Astrocyte (in vitro differentiated cells and primary cell): ENCODE measurements around the gene ATP6V0D1. TPM values are rescaled to one million over a fixed set of nuclear protein-coding genes. Genes with fewer than 3 reads are reported as not detected.

Source experiments
- DNase-seq: peaks from one replicate; pipeline ENCODE4 v3.0.0-alpha.2; 2010; ENCODE audit warnings: low read depth
- FAIRE-seq: peaks from 2 replicates; lab custom pipeline; 2011; peaks lifted over from hg19 to GRCh38; lab: Jason Lieb, UNC
- H2AFZ ChIP-seq: 2 replicates; pipeline ENCODE4 v1.6.0; 2012; ENCODE audit warnings: low read depth, low read length, inconsistent platforms
- H3K27ac ChIP-seq: 2 replicates; pipeline ENCODE4 v1.5.1; 2011; ENCODE audit warnings: low read depth, low read length, inconsistent platforms
- H3K27me3 ChIP-seq: 2 replicates; pipeline ENCODE4 v1.6.0; 2011; ENCODE audit warnings: low read length, inconsistent platforms; ENCODE audit not compliant: insufficient read depth
- H3K36me3 ChIP-seq: 2 replicates; pipeline ENCODE4 v1.5.1; 2011; ENCODE audit warnings: low read length, inconsistent platforms; ENCODE audit not compliant: insufficient read depth
- H3K4me1 ChIP-seq: 2 replicates; pipeline ENCODE4 v1.5.1; 2011; ENCODE audit warnings: low read length, inconsistent platforms; ENCODE audit not compliant: insufficient read depth
- H3K4me2 ChIP-seq: 2 replicates; pipeline ENCODE4 v1.6.0; 2012; ENCODE audit warnings: low read length, inconsistent platforms
- H3K4me3 ChIP-seq: 2 replicates; pipeline ENCODE4 v1.5.1; 2011; ENCODE audit warnings: low read depth, mild to moderate bottlenecking, low read length, inconsistent platforms; ENCODE audit not compliant: insufficient read depth
- H3K79me2 ChIP-seq: 2 replicates; pipeline ENCODE4 v1.6.0; 2012; ENCODE audit warnings: mild to moderate bottlenecking, low read length, inconsistent platforms; ENCODE audit not compliant: insufficient read depth
- H3K9ac ChIP-seq: 2 replicates; pipeline ENCODE4 v1.6.0; 2012; ENCODE audit warnings: mild to moderate bottlenecking, low read length, inconsistent platforms
- H3K9me3 ChIP-seq: 2 replicates; pipeline ENCODE4 v1.5.1; 2012; ENCODE audit warnings: low read depth, mild to moderate bottlenecking, low read length, inconsistent platforms; ENCODE audit not compliant: insufficient read depth
- H4K20me1 ChIP-seq: 2 replicates; pipeline ENCODE4 v1.6.0; 2012; ENCODE audit warnings: low read length, inconsistent platforms; ENCODE audit not compliant: insufficient read depth
- H3K27ac Mint-ChIP-seq: one replicate; pipeline ENCODE4 v1.8.0; 2021; ENCODE audit warnings: mild to moderate bottlenecking, mixed read lengths; ENCODE audit not compliant: unreplicated experiment
- H3K27me3 Mint-ChIP-seq: one replicate; pipeline ENCODE4 v1.8.0; 2021; ENCODE audit warnings: low read depth, mixed read lengths; ENCODE audit not compliant: unreplicated experiment
- H3K36me3 Mint-ChIP-seq: one replicate; pipeline ENCODE4 v1.8.0; 2021; ENCODE audit warnings: low read depth, mixed read lengths; ENCODE audit not compliant: unreplicated experiment
- H3K4me1 Mint-ChIP-seq: one replicate; pipeline ENCODE4 v1.8.0; 2021; ENCODE audit warnings: low read depth, mixed read lengths; ENCODE audit not compliant: unreplicated experiment
- H3K4me3 Mint-ChIP-seq: one replicate; pipeline ENCODE4 v1.8.0; 2021; ENCODE audit warnings: mild to moderate bottlenecking, moderate library complexity, mixed read lengths; ENCODE audit not compliant: unreplicated experiment
- H3K9me3 Mint-ChIP-seq: one replicate; pipeline ENCODE4 v1.8.0; 2021; ENCODE audit warnings: mild to moderate bottlenecking, mixed read lengths; ENCODE audit not compliant: unreplicated experiment
- CTCF ChIP-seq: IDR thresholded peaks from 2 replicates; pipeline ENCODE4 v1.5.1; 2011; ENCODE audit warnings: low read depth, mild to moderate bottlenecking, inconsistent platforms, low read length, moderate library complexity; ENCODE audit not compliant: insufficient read depth
- EZH2 ChIP-seq: IDR thresholded peaks from 2 replicates; pipeline ENCODE4 v1.6.1; 2012; ENCODE audit warnings: mild to moderate bottlenecking, low read length, inconsistent platforms; ENCODE audit not compliant: insufficient read depth
- total RNA-seq: library from RNA; stranded (reverse); gene quantifications from 2 replicates; pipeline ENCODE4 v1.2.1, GENCODE V29; 2021

ATP6V0D1 gene
- total RNA-seq, 1 donor from 2014 or later: 114 TPM

- Histone ChIP-seq H3K27ac (no peak overlapping the region), H2AFZ (no peak overlapping the region), H3K9me3 (no peaks in the 10 kb centered on the region), H3K9ac (no peak overlapping the region), H3K79me2 (peaks cover 15% of the 10 kb centered on the region), H3K4me1 (no peaks in the 10 kb centered on the region), H3K27me3 (no peaks in the 10 kb centered on the region), H3K36me3 (peaks cover 2% of the 10 kb centered on the region), H4K20me1 (peaks cover 97% of the 10 kb centered on the region), H3K4me3 (no peak overlapping the region), H3K4me2 (no peak overlapping the region)
- no peak for FAIRE-seq
- peaks cover 26% of the 10 kb centered on the region for H3K36me3 Mint-ChIP-seq
- no peak overlapping the region for H3K27ac Mint-ChIP-seq
- DNase-seq: no peak
- H3K4me1 Mint-ChIP-seq: peaks cover 12% of the 10 kb centered on the region
- no peaks in the 10 kb centered on the region for H3K9me3 Mint-ChIP-seq
- H3K27me3 Mint-ChIP-seq: no peaks in the 10 kb centered on the region
- H3K4me3 Mint-ChIP-seq: no peak overlapping the region
- TF ChIP-seq CTCF (no peak), EZH2 (no peak)
These were observed 29.1 kb downstream of the ATP6V0D1 start for GRCh38 chr16:67451704-67452435.

GRCh38 chr16:67451061-67451703 lies 29.8 kb downstream of the ATP6V0D1 start:
- H3K4me3 Mint-ChIP-seq: peak overlapping the region; percentile 17
- FAIRE-seq: no peak
- H3K36me3 Mint-ChIP-seq: peaks cover 26% of the 10 kb centered on the region
- Histone ChIP-seq H3K9ac (no peak overlapping the region), H3K79me2 (peaks cover 14% of the 10 kb centered on the region), H3K4me3 (no peak overlapping the region), H3K4me2 (no peak overlapping the region), H3K27ac (no peak overlapping the region), H3K27me3 (no peaks in the 10 kb centered on the region), H3K36me3 (peaks cover 2% of the 10 kb centered on the region), H2AFZ (no peak overlapping the region), H3K9me3 (no peaks in the 10 kb centered on the region), H3K4me1 (no peaks in the 10 kb centered on the region), H4K20me1 (peaks cover 97% of the 10 kb centered on the region)
- H3K27me3 Mint-ChIP-seq: no peaks in the 10 kb centered on the region
- H3K9me3 Mint-ChIP-seq: no peaks in the 10 kb centered on the region
- H3K4me1 Mint-ChIP-seq: peaks cover 12% of the 10 kb centered on the region
- no peak overlapping the region for H3K27ac Mint-ChIP-seq
- no peak for DNase-seq
- TF ChIP-seq EZH2 (no peak), CTCF (no peak)

- Mint-ChIP-seq H3K27me3 (no peaks in the 10 kb centered on the region), H3K4me1 (peaks cover 15% of the 10 kb centered on the region), H3K9me3 (no peaks in the 10 kb centered on the region), H3K27ac (peak overlapping the region; percentile 62), H3K36me3 (peaks cover 31% of the 10 kb centered on the region), H3K4me3 (no peak overlapping the region)
- H3K4me3 ChIP-seq: no peak overlapping the region
- no peak overlapping the region for H2AFZ ChIP-seq
- no peak overlapping the region for H3K27ac ChIP-seq
- no peak overlapping the region for H3K9ac ChIP-seq
- H3K79me2 ChIP-seq: peaks cover 14% of the 10 kb centered on the region
- H4K20me1 ChIP-seq: peaks cover 97% of the 10 kb centered on the region
- H3K4me2 ChIP-seq: no peak overlapping the region
- TF ChIP-seq CTCF: no peak
- DNase-seq: no peak
- no peaks in the 10 kb centered on the region for H3K9me3 ChIP-seq
- peaks cover 4% of the 10 kb centered on the region for H3K4me1 ChIP-seq
- peaks cover 2% of the 10 kb centered on the region for H3K36me3 ChIP-seq
- H3K27me3 ChIP-seq: no peaks in the 10 kb centered on the region
- FAIRE-seq: no peak
These were observed 31.2 kb downstream of the ATP6V0D1 start for GRCh38 chr16:67449739-67450138.
